Right kidney (tissue), 9 donors: ENCODE data around the gene MORN1.
"Not testable (repeated sequence)": the region's sequence is repeated elsewhere in the genome, so short reads cannot be mapped to it uniquely, and the experiment has no call there.

Source experiments
- DNase-seq: peaks from one replicate; pipeline ENCODE4 v3.0.0-alpha.2; 2016
- long read RNA-seq, 8 donors: transcript quantifications; one replicate each; lab custom pipeline, GENCODE V29; 2026

The MORN1 gene
- long read RNA-seq, donor 1, partial matches to known transcripts = 0 of 2 reads
- long read RNA-seq, donor 1, other reads (novel, unspliced or antisense) = 0 of 2 reads
- long read RNA-seq, donor 2 = 0 reads
- long read RNA-seq, donor 3, partial matches to known transcripts = 0 of 22 reads
- long read RNA-seq, donor 3, other reads (novel, unspliced or antisense) = 20 of 22 reads
- long read RNA-seq, donor 4, partial matches to known transcripts = 6 of 8 reads
- long read RNA-seq, donor 4, other reads (novel, unspliced or antisense) = 0 of 8 reads
- long read RNA-seq, donor 5, partial matches to known transcripts = 0 of 1 reads
- long read RNA-seq, donor 5, other reads (novel, unspliced or antisense) = 0 of 1 reads
- long read RNA-seq, donor 6, partial matches to known transcripts = 0 of 1 reads
- long read RNA-seq, donor 6, other reads (novel, unspliced or antisense) = 0 of 1 reads
- long read RNA-seq, donor 7, partial matches to known transcripts = 136 of 227 reads
- long read RNA-seq, donor 7, other reads (novel, unspliced or antisense) = 87 of 227 reads
- long read RNA-seq, donor 8, partial matches to known transcripts = 15 of 54 reads
- long read RNA-seq, donor 8, other reads (novel, unspliced or antisense) = 36 of 54 reads

- DNase-seq = peak; percentile 91
Measured at GRCh38 chr1:2391041-2391930, at the start of gene MORN1, which contains the start of gene RER1. MORN1 (minus strand) TSS chr1:2391554; CDS start chr1:2391533, 21 bp downstream. RER1 (plus strand) TSS chr1:2391841; CDS start chr1:2395791, 3,950 bp downstream.

- DNase-seq = not testable (repeated sequence)
Measured at GRCh38 chr1:2440346-2440745, 49.0 kb upstream of the MORN1 start.

GRCh38 chr1:2439369-2439768 is 48.0 kb upstream of the MORN1 start:
- no peak for DNase-seq

GRCh38 chr1:2438641-2439040 is 47.3 kb upstream of the MORN1 start:
- DNase-seq = no peak

- no peak for DNase-seq
Measured at GRCh38 chr1:2438038-2438437, 46.7 kb upstream of the MORN1 start.

GRCh38 chr1:2437617-2438016 is 46.3 kb upstream of the MORN1 start:
- no peak for DNase-seq

- DNase-seq = no peak
Measured at GRCh38 chr1:2436876-2437275, 45.5 kb upstream of the MORN1 start.

GRCh38 chr1:2435746-2436355 is 44.5 kb upstream of the MORN1 start:
- no peak for DNase-seq

GRCh38 chr1:2435091-2435490 is 43.7 kb upstream of the MORN1 start:
- no peak for DNase-seq

- DNase-seq = no peak
Measured at GRCh38 chr1:2433936-2434655, 42.7 kb upstream of the MORN1 start.

- no peak for DNase-seq
Measured at GRCh38 chr1:2433196-2433595, 41.8 kb upstream of the MORN1 start.

- DNase-seq = no peak
Measured at GRCh38 chr1:2432441-2432844, 41.1 kb upstream of the MORN1 start.

- no peak for DNase-seq
Measured at GRCh38 chr1:2431518-2431917, 40.2 kb upstream of the MORN1 start.

- no peak for DNase-seq
Measured at GRCh38 chr1:2431103-2431502, 39.7 kb upstream of the MORN1 start.

GRCh38 chr1:2430592-2430973 is 39.2 kb upstream of the MORN1 start:
- DNase-seq = no peak

- no peak for DNase-seq
Measured at GRCh38 chr1:2429780-2430591, 38.6 kb upstream of the MORN1 start.

- DNase-seq = no peak
Measured at GRCh38 chr1:2428490-2428889, 37.1 kb upstream of the MORN1 start.

- no peak for DNase-seq
Measured at GRCh38 chr1:2427976-2428375, 36.6 kb upstream of the MORN1 start.

- DNase-seq = no peak
Measured at GRCh38 chr1:2427051-2427450, 35.7 kb upstream of the MORN1 start.

GRCh38 chr1:2426540-2426939 is 35.2 kb upstream of the MORN1 start:
- no peak for DNase-seq

- no peak for DNase-seq
Measured at GRCh38 chr1:2425892-2426291, 34.5 kb upstream of the MORN1 start.
